Stimulated activated CD4-positive, alpha-beta T cell treated with anti-CD3 and anti-CD28 coated beads, Interleukin-4, amount 100 ng/mL, for 1 hour (primary cell): ENCODE data around the gene LRRC71.
A peak's percentile ranks its signal among the peaks of the same experiment; 100 is the strongest.
"Not testable (repeated sequence)": the region's sequence is repeated elsewhere in the genome, so short reads cannot be mapped to it uniquely, and the experiment has no call there.

Experiments
- DNase-seq: peaks from one replicate; pipeline ENCODE4 v3.0.0-alpha.2; 2020

Gene LRRC71

DNA sequence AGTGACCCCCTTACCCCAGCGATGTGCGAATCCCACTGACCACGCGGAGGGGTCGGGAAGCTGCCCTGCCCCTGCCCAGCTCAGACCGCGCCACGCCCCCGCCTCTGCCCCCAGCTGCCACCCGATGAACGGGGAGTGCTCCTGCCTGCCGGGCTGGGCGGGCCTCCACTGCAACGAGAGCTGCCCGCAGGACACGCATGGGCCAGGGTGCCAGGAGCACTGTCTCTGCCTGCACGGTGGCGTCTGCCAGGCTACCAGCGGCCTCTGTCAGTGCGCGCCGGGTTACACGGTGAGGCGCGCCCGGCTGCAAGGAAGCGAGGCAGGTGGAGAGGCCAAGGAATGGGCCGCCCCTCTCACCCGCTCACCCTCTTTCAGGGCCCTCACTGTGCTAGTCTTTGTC is 11.9 kb upstream of the LRRC71 start:
- DNase-seq = no peak

GRCh38 chr1:156908955-156909354 is 11.5 kb upstream of the LRRC71 start:
- DNase-seq = no peak

GRCh38 chr1:156909671-156910070 is 10.8 kb upstream of the LRRC71 start:
- DNase-seq = no peak

DNA sequence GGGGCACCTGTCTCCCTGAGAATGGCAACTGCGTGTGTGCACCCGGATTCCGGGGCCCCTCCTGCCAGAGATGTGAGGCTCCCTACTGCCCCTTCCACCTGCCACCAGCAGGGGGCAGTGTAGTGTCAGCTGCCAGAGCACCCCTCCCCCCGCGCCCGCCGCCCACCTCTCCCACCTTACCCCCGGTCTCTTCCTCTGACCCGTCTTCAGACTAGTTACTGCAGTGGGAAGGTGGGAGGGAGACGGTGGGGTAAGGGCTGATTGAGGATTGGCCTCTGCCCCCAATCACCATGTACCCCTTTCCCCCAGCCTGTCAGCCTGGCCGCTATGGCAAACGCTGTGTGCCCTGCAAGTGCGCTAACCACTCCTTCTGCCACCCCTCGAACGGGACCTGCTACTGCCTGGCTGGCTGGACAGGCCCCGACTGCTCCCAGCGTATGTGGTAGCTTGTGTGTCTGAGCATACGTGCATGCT is 10.1 kb upstream of the LRRC71 start:
- DNase-seq = peak; percentile 63

- DNase-seq = no peak
Measured at GRCh38 chr1:156911577-156912298, 8.7 kb upstream of the LRRC71 start.

- no peak for DNase-seq
Measured at GRCh38 chr1:156912310-156912709, 8.1 kb upstream of the LRRC71 start.

- DNase-seq = no peak
Measured at GRCh38 chr1:156912861-156913808, 7.3 kb upstream of the LRRC71 start.

GRCh38 chr1:156913809-156914387 is 6.5 kb upstream of the LRRC71 start:
- no peak for DNase-seq

DNA sequence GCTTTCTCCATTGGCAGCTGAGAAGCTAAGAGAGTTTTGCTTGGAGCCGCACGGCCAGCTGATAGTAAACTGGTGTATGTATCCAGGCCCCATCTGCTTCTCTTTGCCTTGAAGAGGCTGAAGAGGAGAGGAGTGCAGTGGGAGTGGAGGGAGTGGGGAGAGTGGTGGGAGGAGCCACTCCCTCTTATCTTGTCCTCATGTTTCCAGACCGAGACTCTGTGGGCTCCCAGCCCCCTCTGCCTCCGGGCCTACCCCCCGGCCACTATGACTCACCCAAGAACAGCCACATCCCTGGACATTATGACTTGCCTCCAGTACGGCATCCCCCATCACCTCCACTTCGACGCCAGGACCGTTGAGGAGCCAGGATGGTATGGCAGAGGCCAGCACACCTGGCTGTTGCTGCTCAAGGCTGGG is 6.0 kb upstream of the LRRC71 start:
- no peak for DNase-seq

- DNase-seq = no peak
Measured at GRCh38 chr1:156921053-156921529, 659 bp downstream of the LRRC71 start.

DNA sequence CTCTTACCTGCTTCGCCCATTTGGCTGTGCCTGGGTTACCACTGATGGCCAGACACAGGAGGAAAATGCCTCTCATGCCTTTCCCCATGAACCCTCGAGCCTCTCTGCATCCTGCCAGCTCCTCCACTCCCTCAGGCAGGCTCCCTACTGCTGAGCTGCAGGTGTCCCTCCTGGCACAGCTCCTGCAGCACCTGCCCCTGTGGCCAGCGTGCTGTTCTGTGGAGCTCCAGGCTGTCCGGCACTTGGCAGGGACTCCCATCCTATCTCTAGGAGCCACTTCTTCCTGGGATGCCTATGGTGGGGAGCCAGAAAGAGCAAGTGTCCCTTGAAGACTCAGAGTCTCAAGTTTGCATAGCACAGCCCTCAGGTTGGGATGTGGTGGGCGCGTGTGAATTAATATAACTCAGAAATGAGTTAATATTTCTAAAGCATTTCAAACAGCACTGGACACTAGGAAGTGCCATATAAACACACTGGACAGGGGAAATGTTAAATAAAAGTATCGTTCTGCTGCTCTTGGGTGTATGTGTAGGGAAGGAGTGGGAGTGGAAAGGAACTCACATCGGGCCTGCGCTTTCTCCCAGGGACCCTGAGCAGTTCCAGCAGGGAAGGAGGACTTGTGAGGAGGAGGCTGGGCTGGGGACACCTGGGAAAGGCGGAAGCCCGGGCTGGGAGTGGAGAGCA is 2.7 kb downstream of the LRRC71 start:
- no peak for DNase-seq

- no peak for DNase-seq
Measured at GRCh38 chr1:156923670-156924477, 3.4 kb downstream of the LRRC71 start.

DNA sequence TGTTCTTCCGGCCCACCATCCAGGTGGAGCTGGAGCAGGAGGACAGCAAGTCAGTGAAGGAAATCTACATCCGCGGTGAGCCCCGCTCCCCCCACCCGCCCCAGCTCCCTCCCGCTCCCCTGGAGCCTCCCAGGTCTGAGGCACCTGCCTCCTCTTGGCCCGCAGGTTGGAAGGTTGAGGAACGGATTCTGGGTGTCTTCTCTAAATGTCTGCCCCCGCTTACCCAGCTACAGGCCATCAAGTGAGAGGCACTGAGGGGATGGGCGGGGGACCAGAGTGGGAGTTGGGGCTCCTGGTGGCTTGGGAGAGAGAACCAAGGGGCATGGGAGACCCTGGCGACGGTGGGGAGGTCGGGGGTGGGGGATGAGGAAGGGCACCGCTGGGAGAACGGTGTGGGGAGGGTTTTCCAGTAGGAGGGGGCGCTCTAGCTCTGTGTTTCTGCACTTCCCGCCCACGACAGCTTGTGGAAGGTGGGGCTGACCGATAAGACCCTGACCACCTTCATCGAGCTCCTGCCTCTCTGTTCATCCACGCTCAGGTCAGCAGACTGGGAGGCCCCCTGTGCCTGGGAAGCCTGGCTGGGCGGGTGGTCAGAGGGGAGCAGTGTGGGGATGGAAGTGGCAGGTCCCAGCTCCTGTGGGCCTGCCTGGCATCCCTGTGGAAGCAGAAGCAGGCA is 4.2 kb downstream of the LRRC71 start:
- no peak for DNase-seq

DNA sequence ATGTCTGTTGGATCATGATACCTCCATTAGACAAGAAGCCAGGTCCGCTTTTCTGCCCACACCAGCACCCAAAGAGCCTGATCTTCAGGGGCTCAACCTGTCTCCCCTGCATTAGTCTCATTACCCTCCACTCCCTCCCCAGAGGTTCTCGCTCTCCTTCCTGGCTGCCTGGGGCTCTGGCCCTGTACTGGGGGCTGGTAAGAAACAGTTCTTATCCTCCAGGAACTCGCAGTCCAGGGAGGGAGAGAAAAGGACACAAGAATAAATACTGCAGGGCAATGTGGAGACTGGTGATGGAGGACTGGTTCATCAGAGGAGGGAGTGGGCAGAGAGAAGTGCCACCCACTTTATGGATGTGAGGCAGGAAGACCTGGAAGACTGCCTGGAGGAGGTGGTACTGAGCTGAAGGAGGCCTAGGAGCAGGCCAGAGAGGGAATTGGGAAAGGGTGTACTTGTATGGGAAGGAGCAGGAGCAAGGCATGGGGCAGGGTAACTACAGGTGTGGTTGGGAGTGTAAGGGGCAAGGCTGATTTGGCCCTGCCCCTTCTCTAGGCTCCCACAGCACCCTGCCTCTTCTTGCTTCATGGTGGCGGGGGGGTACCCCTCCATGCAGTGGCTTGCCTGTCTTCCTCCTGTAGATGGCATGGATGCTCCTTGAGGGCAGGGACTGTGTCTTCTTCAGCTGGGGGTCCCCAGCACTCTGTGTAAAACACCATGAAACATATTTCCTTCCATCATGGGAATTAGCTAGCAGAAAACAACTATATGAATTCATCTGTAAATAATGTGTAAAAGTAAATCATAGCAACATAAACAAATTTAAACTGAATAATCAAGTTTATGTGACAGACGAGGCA is 5.0 kb downstream of the LRRC71 start:
- no peak for DNase-seq

- DNase-seq = peak; percentile 26
Measured at GRCh38 chr1:156926175-156926574, 5.7 kb downstream of the LRRC71 start.

DNA sequence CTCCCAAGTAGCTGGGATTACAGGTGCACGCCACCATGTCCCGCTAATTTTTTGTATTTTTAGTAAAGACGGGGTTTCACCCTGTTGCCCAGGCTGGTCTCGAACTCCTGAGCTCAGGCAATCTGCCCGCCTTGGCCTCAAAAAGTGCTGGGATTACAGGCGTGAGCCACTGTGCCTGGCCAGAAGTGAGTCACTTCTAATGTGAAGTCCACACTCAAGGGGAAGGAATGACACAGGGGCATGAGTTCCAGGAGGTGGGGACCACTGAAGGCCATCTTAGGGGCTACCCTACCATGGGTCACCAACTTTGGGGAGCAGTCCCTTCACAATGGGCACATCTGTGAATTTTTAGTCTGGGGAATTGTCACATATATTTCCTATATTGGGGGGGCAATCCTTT is 6.3 kb downstream of the LRRC71 start:
- not testable (repeated sequence) for DNase-seq

DNA sequence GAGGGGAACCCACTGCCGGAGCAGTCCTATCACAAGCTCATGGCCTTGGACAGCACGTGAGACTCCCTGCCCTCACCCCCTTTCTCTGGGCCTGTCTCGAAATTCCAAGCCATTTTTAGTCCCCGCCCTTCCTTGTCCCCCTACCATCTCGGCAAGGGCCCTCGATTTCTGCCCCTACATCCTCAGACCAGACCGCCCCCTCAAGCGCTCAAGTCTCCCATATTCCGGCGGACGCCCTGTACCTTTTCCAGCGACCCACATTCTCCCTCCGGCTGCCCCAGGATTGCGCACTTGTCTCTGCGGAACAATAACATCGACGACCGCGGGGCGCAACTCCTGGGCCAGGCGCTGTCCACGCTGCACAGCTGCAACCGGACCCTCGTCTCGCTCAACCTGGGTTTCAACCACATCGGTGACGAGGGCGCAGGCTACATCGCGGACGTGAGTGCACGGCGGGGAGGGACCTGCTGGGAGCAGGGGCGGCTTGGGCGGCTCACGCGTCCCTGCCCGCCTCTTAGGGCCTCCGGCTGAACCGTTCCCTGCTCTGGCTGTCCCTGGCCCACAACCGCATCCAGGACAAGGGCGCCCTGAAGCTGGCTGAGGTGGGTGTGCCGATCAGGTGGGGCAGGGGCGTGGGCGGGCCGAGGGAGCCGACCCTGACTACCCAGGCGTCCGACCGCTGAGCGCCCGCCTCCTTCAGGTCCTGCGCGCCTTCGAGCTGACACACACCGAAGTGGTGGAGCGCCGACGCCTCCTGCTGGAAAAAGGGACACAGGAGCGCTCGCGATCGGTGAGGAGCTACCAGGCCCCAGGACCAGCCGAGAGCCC is 7.0 kb downstream of the LRRC71 start:
- DNase-seq = peak; percentile 73

- no peak for DNase-seq
Measured at GRCh38 chr1:156928043-156928602, 7.7 kb downstream of the LRRC71 start.
